Mammary epithelial cell (primary cell): ENCODE results near the gene DDX42.

Source experiments
- CTCF ChIP-seq, 2 donors: IDR thresholded peaks in 1 of 2; conservative IDR thresholded peaks in 1 of 2; 2 replicates each; pipeline ENCODE4 v1.5.1; 2011 to 2012; ENCODE audit warnings: inconsistent platforms in 2 of 2, low read length in 2 of 2, mild to moderate bottlenecking in 2 of 2, control low read depth in 1 of 2, low read depth in 1 of 2; ENCODE audit not compliant: insufficient read depth in 1 of 2; ENCODE audit errors: extremely low read depth in 1 of 2
- EZH2 ChIP-seq: IDR thresholded peaks from 2 replicates; pipeline ENCODE4 v1.6.1; 2012; ENCODE audit warnings: low read length, inconsistent platforms, borderline replicate concordance

DNA sequence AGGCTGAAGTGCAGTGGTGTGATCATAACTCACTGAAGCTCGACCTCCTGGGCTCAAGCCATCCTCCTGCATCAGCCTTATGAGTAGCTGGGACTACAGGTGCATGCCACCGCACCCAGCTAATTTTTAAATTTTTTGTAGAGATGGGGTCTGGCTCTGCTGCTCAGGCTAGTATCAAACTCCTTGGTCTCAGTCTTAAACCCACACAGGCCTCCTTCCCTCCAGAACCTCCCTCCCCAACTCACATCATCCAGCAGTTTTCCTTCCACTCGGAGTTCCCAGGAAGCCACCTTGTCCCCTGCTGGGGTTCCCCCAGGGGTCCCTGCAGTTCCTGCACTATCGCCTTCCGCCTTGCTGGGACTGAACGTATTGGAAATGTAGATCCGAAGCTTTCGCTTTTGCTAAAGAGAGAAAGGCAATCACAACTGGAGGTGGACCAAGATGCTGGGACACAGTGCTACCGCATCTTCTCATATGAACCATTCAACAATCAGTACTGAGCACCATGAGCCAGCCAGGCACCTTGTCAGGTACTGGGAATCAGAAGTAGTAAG is 61.3 kb downstream of the DDX42 start:
- TF ChIP-seq CTCF (conservative IDR thresholded peaks at IDR 0.05 in 1 of 2, IDR thresholded peaks at IDR 0.05 in 1 of 2; ENCODE audit: extremely low read depth in 1 of 2, insufficient read depth in 1 of 2, low read depth in 1 of 2, low read length in 2 of 2) (no peak), EZH2 (no peak)
